ENCODE results near the gene PAPPA.

- TF ChIP-seq, protein P1, sequence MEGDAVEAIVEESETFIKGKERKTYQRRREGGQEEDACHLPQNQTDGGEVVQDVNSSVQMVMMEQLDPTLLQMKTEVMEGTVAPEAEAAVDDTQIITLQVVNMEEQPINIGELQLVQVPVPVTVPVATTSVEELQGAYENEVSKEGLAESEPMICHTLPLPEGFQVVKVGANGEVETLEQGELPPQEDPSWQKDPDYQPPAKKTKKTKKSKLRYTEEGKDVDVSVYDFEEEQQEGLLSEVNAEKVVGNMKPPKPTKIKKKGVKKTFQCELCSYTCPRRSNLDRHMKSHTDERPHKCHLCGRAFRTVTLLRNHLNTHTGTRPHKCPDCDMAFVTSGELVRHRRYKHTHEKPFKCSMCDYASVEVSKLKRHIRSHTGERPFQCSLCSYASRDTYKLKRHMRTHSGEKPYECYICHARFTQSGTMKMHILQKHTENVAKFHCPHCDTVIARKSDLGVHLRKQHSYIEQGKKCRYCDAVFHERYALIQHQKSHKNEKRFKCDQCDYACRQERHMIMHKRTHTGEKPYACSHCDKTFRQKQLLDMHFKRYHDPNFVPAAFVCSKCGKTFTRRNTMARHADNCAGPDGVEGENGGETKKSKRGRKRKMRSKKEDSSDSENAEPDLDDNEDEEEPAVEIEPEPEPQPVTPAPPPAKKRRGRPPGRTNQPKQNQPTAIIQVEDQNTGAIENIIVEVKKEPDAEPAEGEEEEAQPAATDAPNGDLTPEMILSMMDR (conservative IDR thresholded peaks at IDR 0.05; ENCODE audit: low read length) = no peak
- no peak for TF ChIP-seq EZH2phosphoT487 (IDR thresholded peaks at IDR 0.05; ENCODE audit: borderline replicate concordance)
Observed at GRCh38 chr9:116260531-116260930, 106.9 kb downstream of the PAPPA start.
